ENCODE data around the gene SRMS.

GRCh38 chr20:63567386-63568169 lies 20.0 kb upstream of the SRMS start:
- TF ChIP-seq CTCF (IDR thresholded peaks at IDR 0.05): no peak
- no peak for TF ChIP-seq POLR2A (IDR thresholded peaks at IDR 0.05)
